Ectodermal cell (in vitro differentiated cells): ENCODE data around the gene ACTR3.

Experiments used
- H3K27ac ChIP-seq: 2 replicates; pipeline ENCODE4 v1.7.0; 2013; ENCODE audit warnings: mild to moderate bottlenecking, low read depth, low read length; ENCODE audit not compliant: insufficient read depth, poor library complexity, severe bottlenecking
- H3K27me3 ChIP-seq: 2 replicates; pipeline ENCODE4 v1.7.0; 2013; ENCODE audit warnings: mild to moderate bottlenecking, low read length; ENCODE audit not compliant: insufficient read depth, control insufficient read depth, poor library complexity, severe bottlenecking
- H3K36me3 ChIP-seq: one replicate; pipeline ENCODE4 v1.7.0; 2013; ENCODE audit warnings: low read length; ENCODE audit not compliant: control insufficient read depth, insufficient read depth
- H3K4me1 ChIP-seq: one replicate; pipeline ENCODE4 v1.7.0; 2013; ENCODE audit warnings: low read length; ENCODE audit not compliant: control insufficient read depth, insufficient read depth
- H3K4me3 ChIP-seq: 2 replicates; pipeline ENCODE4 v1.7.0; 2013; ENCODE audit warnings: low read depth, low read length, control low read depth; ENCODE audit not compliant: insufficient read depth
- H3K9me3 ChIP-seq: 2 replicates; pipeline ENCODE4 v1.7.0; 2013; ENCODE audit warnings: mild to moderate bottlenecking, low read length, moderate library complexity; ENCODE audit not compliant: control insufficient read depth
- WGBS, 2 experiments: methylation state at CpG; one replicate each; pipeline ENCODE4 v1.1.7; 2013; ENCODE audit warnings: missing lambda C conversion rate in 2 of 2; 5-methylcytosine and 5-hydroxymethylcytosine counted together

Gene ACTR3

GRCh38 chr2:113851640-113852039 lies 38.2 kb upstream of the ACTR3 start:
- 75 to 84% methylated on average over 3 of the region's 3 CpGs for WGBS, 2 experiments
- Histone ChIP-seq H3K27ac (no peak overlapping the region), H3K9me3 (no peaks in the 10 kb centered on the region), H3K27me3 (no peaks in the 10 kb centered on the region), H3K4me3 (no peak overlapping the region), H3K36me3 (no peaks in the 10 kb centered on the region), H3K4me1 (no peaks in the 10 kb centered on the region)

GRCh38 chr2:113854208-113854607 lies 35.7 kb upstream of the ACTR3 start:
- Histone ChIP-seq H3K27me3 (no peaks in the 10 kb centered on the region), H3K9me3 (no peaks in the 10 kb centered on the region), H3K27ac (no peak overlapping the region), H3K36me3 (no peaks in the 10 kb centered on the region), H3K4me1 (no peaks in the 10 kb centered on the region), H3K4me3 (no peak overlapping the region)
- 93 to 98% methylated on average over 1 of the region's 1 CpG for WGBS, 2 experiments

DNA sequence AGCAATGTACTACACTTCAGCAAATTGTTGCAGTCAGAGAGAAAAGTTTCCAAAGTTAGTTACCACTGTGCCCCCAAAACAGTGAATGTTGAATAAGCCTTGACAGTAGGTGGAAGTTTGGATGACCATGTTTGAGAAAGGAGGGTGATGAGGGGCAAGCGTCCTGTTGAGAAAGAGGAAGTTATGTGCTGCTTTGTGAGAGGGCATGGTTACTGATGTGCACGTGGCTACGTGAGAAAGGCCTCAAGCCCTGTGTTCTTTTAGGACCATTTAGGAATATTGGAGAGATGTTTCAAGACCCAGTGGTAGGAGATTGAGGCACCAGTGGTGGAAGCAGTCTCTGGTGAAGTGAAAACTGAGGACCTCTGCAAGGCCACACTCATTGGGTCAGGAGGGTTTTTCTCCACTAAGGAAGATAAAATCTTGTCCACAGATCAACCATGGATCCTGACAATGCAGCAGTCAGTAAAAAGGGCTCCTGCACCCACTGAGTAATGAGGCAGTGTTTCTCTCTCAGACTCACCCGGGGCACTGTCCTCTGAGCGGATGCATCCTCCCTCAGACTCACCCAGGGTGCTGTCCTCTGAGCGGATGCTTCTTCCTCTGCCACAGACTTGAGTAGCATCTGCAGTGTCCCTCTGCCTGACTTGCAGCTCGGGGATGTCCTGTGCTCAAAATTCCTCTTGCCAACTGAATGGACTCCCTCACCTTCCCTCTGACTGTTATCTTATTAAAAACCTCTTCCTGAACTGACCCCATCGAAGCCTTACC lies 34.7 kb upstream of the ACTR3 start:
- 85% methylated on average over 8 of the region's 8 CpGs for WGBS, 2 experiments
- Histone ChIP-seq H3K27me3 (no peaks in the 10 kb centered on the region), H3K4me3 (no peak overlapping the region), H3K4me1 (no peaks in the 10 kb centered on the region), H3K27ac (no peak overlapping the region), H3K9me3 (no peaks in the 10 kb centered on the region), H3K36me3 (no peaks in the 10 kb centered on the region)

GRCh38 chr2:113857464-113857863 lies 32.4 kb upstream of the ACTR3 start:
- Histone ChIP-seq H3K4me1 (no peaks in the 10 kb centered on the region), H3K27me3 (no peaks in the 10 kb centered on the region), H3K27ac (no peak overlapping the region), H3K36me3 (no peaks in the 10 kb centered on the region), H3K4me3 (no peak overlapping the region), H3K9me3 (no peaks in the 10 kb centered on the region)
- WGBS, 2 experiments, result 93% methylated on average over 3 of the region's 3 CpGs

GRCh38 chr2:113858764-113859163 lies 31.1 kb upstream of the ACTR3 start:
- Histone ChIP-seq H3K27ac (no peak overlapping the region), H3K4me1 (no peaks in the 10 kb centered on the region), H3K27me3 (no peaks in the 10 kb centered on the region), H3K4me3 (no peak overlapping the region), H3K36me3 (no peaks in the 10 kb centered on the region), H3K9me3 (no peaks in the 10 kb centered on the region)
- WGBS, 2 experiments, result 94 to 99% methylated on average over 5 of the region's 5 CpGs

- no peaks in the 10 kb centered on the region for H3K4me1 ChIP-seq
- no peak overlapping the region for H3K27ac ChIP-seq
- H3K4me3 ChIP-seq, result no peak overlapping the region
- 89 to 95% methylated on average over 5 to 7 of the region's 7 CpGs for WGBS, 2 experiments
- no peaks in the 10 kb centered on the region for H3K27me3 ChIP-seq
- H3K9me3 ChIP-seq, result no peaks in the 10 kb centered on the region
- H3K36me3 ChIP-seq, result no peaks in the 10 kb centered on the region
These were observed 28.1 kb upstream of the ACTR3 start for GRCh38 chr2:113861740-113862139.

GRCh38 chr2:113863144-113863543 lies 26.7 kb upstream of the ACTR3 start:
- H3K27ac ChIP-seq, result no peak overlapping the region
- no peaks in the 10 kb centered on the region for H3K27me3 ChIP-seq
- no peak overlapping the region for H3K4me3 ChIP-seq
- no peaks in the 10 kb centered on the region for H3K36me3 ChIP-seq
- WGBS, 2 experiments, result 89% methylated on average over 2 to 3 of the region's 3 CpGs
- no peaks in the 10 kb centered on the region for H3K4me1 ChIP-seq
- no peaks in the 10 kb centered on the region for H3K9me3 ChIP-seq

DNA sequence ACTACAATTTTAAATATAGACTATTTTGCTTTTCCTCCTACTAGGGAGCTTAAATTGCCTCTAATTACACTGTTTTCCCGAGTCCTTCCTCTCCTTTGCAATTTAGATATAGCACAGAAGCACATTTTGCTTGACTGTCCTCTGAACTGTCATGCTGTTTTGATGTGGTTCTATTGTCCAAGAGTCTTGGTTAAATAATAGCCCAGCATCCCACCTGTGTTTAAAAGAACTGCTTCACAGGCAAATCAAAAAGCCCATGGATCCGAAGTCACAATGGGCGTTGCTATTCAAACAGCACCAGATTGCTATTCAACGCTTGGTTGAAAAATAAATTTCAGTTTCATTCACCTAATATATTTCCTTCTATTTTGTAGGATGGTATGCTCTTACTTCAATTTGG lies 22.3 kb upstream of the ACTR3 start:
- WGBS, 2 experiments, result 75 to 77% methylated on average over 3 to 4 of the region's 4 CpGs

GRCh38 chr2:113869253-113869652 lies 20.6 kb upstream of the ACTR3 start:
- H3K27me3 ChIP-seq, result no peaks in the 10 kb centered on the region
- H3K27ac ChIP-seq, result no peak overlapping the region
- no peaks in the 10 kb centered on the region for H3K4me1 ChIP-seq
- no peaks in the 10 kb centered on the region for H3K9me3 ChIP-seq
- no peak overlapping the region for H3K4me3 ChIP-seq
- WGBS, 2 experiments, result no CpG with 5 or more reads among the region's 1 CpG
- H3K36me3 ChIP-seq, result no peaks in the 10 kb centered on the region

More for the DNA sequence above, 22.3 kb upstream of the ACTR3 start:
- no peaks in the 10 kb centered on the region for H3K27me3 ChIP-seq
- no peaks in the 10 kb centered on the region for H3K9me3 ChIP-seq
- no peaks in the 10 kb centered on the region for H3K4me1 ChIP-seq
- H3K27ac ChIP-seq, result no peak overlapping the region
- no peaks in the 10 kb centered on the region for H3K36me3 ChIP-seq
- no peak overlapping the region for H3K4me3 ChIP-seq

DNA sequence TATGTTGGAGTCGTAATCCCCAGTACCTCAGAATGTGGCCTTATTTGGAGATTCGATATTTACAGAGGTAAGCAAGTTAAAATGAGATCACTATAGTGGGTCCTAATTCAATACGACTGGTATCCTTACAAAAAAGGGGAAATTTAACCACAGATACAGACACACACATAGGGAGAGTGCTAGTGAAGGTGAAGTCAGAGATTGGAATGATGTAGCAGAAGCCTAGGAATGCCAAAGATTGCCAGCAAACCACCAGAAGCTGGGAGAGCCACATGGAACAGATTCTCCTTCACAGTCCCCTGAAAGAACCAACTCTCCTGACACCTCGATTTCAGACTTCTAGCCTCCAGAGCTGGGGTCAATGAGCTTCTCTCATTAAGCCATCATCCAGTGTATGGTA lies 17.7 kb upstream of the ACTR3 start:
- Histone ChIP-seq H3K9me3 (no peaks in the 10 kb centered on the region), H3K27ac (no peak overlapping the region)

More for the DNA sequence above, 17.7 kb upstream of the ACTR3 start:
- 92% methylated on average over 3 to 4 of the region's 4 CpGs for WGBS, 2 experiments
- Histone ChIP-seq H3K4me1 (no peaks in the 10 kb centered on the region), H3K27me3 (no peaks in the 10 kb centered on the region), H3K36me3 (no peaks in the 10 kb centered on the region), H3K4me3 (no peak overlapping the region)
